ENCODE data around the gene ZNF680.
A peak's percentile ranks its signal among the peaks of the same experiment; 100 is the strongest.
"Not testable (repeated sequence)": the region's sequence is repeated elsewhere in the genome, so short reads cannot be mapped to it uniquely, and the experiment has no call there.

The ZNF680 gene

GRCh38 chr7:64554188-64554587 lies 8.7 kb downstream of the ZNF680 start:
- DNase-seq: not testable (repeated sequence)

- no peak for DNase-seq
These were observed 11.3 kb downstream of the ZNF680 start for GRCh38 chr7:64551375-64552142.

- no peak for DNase-seq
These were observed 18.9 kb downstream of the ZNF680 start for GRCh38 chr7:64544010-64544409.

- no peak for DNase-seq
These were observed 21.2 kb downstream of the ZNF680 start for GRCh38 chr7:64541438-64542359.

GRCh38 chr7:64533756-64534155 lies 29.1 kb downstream of the ZNF680 start:
- no peak for DNase-seq

- DNase-seq: no peak
These were observed 34.1 kb downstream of the ZNF680 start for GRCh38 chr7:64528770-64529169.

GRCh38 chr7:64521409-64521984 lies 41.4 kb downstream of the ZNF680 start:
- DNase-seq: no peak

GRCh38 chr7:64516451-64516850 lies 46.4 kb downstream of the ZNF680 start:
- no peak for DNase-seq

GRCh38 chr7:64515781-64516180 lies 47.1 kb downstream of the ZNF680 start:
- DNase-seq: no peak

- DNase-seq: no peak
These were observed 47.5 kb downstream of the ZNF680 start for GRCh38 chr7:64515330-64515729.

- DNase-seq: no peak
These were observed 53.3 kb downstream of the ZNF680 start for GRCh38 chr7:64509583-64509982.

- no peak for DNase-seq
These were observed 58.2 kb downstream of the ZNF680 start for GRCh38 chr7:64504581-64505120.

GRCh38 chr7:64498270-64498669 lies 64.6 kb downstream of the ZNF680 start:
- DNase-seq: no peak

GRCh38 chr7:64494912-64495461 lies 67.9 kb downstream of the ZNF680 start:
- DNase-seq: peak; percentile 16

GRCh38 chr7:64485623-64486022 lies 77.2 kb downstream of the ZNF680 start:
- DNase-seq: no peak

Measured in eye (tissue), 1 donor.